NCI-H526 (cell line): Measurements from ENCODE around the gene MYO5B.

Experiments
- DNase-seq, 2 experiments: peaks; one replicate each; lab custom pipeline; 2025; lab: John Stamatoyannopoulos, UW

The MYO5B gene

GRCh38 chr18:50069422-50069821 is 125.5 kb downstream of the MYO5B start:
- no peak for DNase-seq

DNA sequence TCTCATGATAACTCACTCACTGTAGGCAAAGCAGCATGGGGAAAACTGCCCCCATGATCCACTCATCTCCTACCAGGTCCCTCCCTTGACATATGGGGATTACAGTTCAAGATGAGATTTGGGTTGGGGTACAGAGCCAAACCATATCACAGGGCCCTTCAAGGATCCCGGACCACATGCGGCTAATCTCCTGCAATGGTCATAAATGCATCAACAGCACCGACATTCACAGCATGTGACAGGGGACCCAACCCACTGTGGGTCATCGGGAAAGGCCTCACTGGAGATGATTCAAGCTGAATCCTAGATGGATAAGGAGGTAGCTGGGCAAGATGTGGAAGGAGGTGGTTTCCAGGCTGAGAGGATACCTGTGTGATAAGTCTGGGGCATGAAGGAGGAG is 129.4 kb downstream of the MYO5B start:
- DNase-seq = no peak

DNA sequence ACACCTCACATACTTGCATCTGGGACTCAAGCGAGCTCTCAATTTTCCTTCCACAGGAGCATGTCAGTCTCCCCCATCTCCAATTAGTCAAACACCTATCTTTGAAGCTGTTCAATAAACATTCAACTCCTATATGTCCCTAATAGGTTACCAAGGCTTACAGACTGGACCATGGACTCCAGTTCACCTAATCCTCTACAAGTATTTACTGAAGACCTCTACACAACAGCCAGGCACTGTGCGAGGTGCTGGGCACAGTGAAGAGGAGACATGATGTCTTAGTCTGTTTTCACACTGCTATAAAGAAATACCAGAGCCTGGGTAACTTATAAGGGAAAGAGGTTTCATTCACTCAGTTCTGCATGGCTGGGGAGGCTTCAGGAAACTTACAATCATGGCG is 129.9 kb downstream of the MYO5B start:
- DNase-seq = no peak

GRCh38 chr18:50061876-50062517 is 132.9 kb downstream of the MYO5B start:
- DNase-seq = no peak

DNA sequence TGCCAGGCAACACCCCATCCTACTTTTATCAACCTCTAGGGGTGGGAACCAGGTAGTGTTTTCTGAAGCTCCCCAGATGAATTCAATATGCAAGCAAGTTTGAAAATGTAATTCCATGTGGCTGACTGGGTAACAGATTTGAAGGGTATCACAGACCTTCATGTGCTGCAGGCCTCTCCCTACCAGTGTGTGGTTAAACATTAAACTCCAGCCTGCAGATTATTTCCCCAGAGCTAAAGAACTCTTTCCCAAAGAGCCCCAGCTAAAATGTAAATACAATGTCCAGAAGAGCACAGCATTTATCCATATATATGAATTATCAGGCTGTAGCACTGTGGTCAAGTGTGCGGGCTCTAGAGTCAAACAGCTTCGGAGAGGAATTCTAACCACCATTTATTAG is 134.1 kb downstream of the MYO5B start:
- no peak for DNase-seq

GRCh38 chr18:50058731-50059130 is 136.2 kb downstream of the MYO5B start:
- DNase-seq = no peak

DNA sequence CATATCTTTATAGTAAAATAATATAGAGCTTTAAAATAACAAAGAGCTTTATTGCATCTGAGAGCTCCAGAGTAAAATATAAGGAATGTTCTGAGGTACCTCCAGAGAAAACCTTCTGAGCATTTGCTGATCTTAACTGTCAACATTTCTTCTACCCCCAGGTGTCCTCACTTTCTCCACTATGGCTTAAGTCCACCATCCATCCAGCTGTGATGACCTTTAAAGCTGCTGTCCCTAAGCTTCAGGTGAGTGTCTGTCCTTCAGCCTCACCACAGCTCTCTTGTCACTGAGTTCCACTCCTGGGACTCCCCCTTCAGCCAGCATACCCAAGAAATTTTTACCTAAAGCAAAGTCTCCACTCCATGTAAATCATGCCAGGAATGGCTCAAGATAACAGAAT is 137.9 kb downstream of the MYO5B start:
- DNase-seq = no peak

DNA sequence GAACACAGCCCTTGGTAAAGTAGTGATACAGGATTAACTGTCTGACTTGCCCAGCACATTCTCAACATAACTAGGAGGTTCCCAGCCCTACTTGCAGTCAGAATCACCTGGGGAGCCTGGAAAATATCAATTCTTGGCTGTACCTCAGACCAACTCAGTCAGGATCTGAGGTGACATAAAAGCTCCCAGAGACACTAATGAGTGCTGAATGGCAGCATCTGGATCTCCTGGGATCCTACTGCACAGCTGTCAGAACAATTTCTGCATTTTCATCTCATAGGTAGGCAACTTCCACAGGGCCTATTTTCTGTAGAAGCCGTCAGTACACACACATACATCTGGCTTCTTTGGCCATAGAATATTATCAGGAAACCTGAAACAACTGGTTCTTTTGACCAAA is 138.8 kb downstream of the MYO5B start:
- DNase-seq = no peak

DNA sequence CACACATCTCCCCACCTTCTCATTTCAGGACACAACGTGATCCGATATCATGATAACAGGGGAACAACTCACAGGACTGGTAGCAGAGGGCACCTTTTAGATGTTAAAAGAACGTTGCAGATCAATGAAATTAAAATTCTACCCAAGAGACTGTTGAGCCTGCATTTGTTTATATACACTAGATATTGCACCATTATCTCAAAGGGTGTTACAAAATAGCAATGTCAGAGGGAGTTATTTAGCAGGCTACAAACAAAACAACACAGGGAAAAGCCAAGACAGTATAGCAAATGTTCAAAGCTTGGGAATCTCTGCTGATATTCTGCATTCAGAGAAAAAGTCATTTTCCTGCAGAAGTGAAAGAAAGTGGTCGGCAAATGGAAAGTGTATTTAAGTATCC is 139.5 kb downstream of the MYO5B start:
- no peak for DNase-seq

DNA sequence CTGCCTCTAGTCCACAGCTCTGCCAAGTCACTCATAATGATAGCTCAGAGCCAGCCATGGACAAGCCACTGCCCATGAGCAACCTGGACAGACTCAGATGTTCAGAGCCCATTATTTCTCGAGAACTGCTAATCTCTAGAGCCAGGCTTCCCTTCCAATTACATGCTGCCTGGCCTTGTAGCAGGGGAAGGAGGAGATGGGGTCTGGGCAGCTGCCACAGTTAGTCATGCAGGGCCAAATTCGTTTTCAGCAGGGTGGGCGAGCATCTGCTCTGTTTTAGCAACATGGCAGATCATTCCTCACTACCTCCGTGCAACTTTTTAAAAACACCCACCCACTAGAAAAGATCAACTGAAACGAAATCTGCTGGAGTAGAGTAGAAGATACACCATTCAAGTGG is 141.8 kb downstream of the MYO5B start:
- DNase-seq = no peak

DNA sequence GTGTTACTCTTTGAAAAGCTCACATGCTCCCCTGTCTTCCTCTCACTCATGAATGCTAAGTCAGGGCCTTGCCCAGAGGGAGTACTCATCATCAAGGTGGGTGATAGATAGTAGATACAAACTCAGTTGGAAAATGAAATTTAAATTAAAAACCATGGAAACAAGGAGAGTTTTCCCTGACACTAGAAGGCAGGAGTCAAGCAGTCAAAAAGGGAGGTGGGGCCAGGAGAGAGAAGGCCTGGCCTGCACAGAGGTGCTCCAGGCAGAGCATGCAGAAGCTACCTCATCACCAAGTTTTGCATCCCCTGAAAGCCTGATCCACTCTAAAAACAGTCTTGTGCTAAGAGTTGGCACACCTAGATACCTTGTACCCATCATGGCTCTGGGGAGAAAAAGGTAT is 143.7 kb downstream of the MYO5B start:
- DNase-seq = peak in 1 of 2 experiments; percentile 22

DNA sequence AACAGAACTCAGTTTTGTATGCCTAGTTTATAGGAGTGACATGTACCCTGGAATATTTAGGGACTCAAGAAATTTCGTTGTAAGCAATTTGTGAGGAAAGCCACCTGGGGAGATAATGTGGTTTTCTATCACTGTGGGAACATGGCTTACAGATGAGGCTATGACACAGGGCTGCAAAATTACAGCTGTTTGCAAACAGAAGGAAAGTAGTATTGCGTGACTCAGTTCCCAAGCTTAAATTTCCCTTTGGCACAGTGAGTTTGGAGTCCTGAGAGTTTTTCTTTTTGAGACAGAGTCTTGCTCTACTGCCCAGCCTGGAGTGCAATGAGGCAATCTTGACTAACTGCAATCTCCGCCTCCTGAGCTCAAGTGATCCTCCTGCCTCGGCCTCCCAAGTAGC is 149.8 kb downstream of the MYO5B start:
- no peak for DNase-seq

GRCh38 chr18:50044402-50044801 is 150.5 kb downstream of the MYO5B start:
- peak in 1 of 2 experiments; percentile 6 for DNase-seq

DNA sequence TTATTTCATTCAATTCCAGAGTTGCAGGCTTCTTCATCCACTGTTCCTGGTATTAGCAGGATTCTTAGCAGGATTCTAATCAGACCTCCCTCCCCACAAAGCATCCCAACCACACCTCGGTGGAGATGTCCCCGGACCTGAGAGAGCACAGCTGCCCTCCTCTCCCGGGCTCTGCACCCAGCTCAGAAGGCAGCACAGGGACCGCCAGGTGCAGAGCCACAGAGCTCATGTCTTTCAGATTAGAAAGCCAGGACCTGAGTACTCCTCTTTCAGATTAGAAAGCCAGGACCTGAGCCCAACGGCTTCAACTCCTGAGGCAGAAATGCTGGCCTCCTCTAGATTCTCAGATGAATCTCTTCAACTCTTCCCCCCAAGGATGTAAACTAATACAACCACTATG is 152.3 kb downstream of the MYO5B start:
- no peak for DNase-seq

DNA sequence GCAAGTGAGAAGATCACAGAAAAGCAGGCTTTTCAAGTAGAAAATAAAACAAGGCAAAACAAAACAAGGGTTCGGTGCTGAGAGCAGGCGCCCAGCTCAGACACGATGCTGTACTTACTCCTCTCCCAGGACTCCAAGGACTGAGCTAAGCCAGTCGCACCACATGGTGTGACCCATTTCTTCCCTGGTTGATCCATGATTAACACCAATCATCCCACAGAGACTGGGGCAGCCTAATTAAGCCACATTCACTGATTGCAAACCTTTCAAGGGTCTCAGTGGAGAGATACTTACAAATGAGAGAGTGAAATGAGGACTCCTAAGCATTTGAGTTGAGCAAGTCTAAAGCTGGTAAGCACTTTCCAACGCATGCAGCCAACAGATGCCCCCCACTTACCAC is 155.2 kb downstream of the MYO5B start:
- no peak for DNase-seq

DNA sequence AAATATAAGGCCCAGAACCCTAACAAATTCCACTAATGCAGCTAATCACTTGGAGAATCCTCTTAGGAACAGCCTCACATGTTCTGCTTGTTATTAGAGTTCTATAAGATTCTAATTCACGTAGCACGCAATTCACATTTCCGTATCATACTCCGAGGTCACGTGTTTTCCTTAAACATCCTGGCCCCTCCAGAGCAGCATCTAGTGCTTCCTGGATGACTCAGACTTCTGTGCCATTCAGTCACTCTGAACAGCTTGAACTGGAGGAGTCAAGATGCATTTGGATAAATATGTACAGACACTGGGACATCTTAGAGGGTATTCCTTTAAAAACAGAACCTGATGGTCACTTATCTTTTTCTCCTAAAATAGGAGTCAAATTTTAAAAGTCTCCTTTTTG is 156.5 kb downstream of the MYO5B start:
- no peak for DNase-seq

DNA sequence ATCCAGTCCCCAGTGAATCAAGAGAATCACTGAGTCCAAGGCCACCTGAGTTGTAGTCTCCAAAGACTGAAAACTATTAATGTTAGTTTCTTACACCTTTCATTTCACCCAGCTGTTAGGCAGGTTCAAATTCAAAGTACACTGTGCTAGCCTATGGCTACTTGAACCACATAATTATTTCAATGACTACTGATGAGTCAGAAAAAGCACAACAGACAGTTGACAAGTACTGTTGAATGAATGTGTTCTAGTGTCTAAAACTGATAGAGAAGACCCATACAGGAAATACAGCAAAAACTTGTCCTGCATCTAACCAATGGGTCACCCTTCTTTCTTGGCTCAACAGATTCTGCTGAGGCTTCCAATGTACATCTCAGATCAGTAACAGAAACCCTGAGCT is 160.9 kb downstream of the MYO5B start:
- DNase-seq = no peak

DNA sequence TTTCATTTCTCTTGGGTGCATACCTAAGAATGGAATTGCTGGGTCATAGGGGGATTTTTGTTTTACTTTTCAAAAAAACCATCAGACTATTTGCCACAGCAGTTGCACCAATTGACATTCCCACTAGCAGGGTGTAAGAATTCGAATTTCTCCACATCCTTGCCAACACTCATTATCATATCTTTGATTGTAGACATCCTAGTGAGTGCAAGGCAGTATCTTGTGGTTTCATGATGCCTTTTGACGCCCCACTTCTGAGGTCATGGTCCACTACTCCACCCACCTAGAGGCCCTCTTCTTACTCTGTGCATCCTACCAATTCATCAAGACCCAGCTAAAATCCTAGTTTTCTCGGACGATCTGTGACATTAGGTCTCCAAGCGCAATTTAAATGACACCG is 161.9 kb downstream of the MYO5B start:
- DNase-seq = no peak

DNA sequence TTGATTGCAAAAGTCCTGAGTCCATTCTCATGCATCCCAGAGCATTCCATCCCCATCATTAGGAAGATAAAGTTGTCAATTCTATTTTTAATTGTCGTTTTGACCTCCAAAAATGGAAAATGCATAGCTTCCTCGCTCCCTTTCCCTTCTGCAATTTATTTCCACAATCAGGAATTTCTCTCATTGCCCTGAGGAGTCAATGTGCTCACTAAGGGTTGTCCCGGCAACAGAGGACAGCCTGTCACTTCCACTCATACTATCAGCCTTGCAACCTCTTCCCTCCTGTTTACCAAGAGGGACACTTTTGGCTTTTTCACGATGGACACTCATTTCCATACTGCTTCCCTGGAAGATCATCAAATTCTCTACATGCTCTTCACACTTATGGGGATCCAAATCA is 164.8 kb downstream of the MYO5B start:
- no peak for DNase-seq

- peak; percentile 42 to 50 for DNase-seq
Observed at GRCh38 chr18:50027996-50028395, 167.0 kb downstream of the MYO5B start.

DNA sequence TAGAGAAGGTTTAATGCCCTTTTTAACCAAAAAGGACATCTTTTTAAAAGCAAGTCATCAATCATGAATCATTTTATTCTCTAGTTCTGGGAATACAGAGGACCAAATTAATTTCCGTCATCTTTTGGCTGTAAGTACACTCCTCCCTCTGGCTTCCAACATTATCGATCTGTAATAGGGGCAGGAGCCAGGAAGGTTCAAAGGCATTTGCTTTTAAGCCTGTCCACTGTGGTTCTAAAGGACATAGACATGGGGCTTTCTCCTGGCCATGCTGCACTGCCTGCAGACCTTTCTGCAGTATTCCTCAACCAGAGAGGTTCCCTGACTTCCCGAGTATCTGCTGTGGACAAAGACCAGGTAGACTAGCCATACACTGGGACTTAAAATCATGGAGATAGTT is 170.5 kb downstream of the MYO5B start:
- no peak for DNase-seq

GRCh38 chr18:50022985-50023384 is 172.0 kb downstream of the MYO5B start:
- DNase-seq = no peak

DNA sequence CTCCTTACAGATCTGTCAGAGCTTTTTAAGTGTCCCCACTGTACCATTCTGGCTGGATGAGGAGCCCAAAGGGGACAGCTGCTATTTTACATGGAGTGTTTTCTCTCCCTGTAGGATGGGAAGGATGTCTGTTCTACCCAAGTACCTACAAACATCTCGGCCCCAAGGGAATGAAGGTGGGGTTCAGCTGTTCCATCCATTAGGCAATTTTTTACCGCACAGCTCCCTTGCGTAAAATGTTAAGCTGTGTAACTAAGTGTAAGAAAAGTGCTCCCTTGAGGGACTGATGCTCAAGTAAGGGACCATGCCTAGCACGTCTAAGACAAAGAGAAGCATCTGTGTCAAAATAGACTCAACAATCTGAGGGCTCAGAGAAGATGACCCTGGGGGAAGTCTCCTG is 180.3 kb downstream of the MYO5B start:
- no peak for DNase-seq

- no peak for DNase-seq
Observed at GRCh38 chr18:50013363-50014138, 181.4 kb downstream of the MYO5B start.
